Measurements from ENCODE around the gene RUFY3.

The RUFY3 gene

GRCh38 chr4:70705183-70706043 is 16.4 kb upstream of the RUFY3 start (continued):
- TF ChIP-seq, protein P1, sequence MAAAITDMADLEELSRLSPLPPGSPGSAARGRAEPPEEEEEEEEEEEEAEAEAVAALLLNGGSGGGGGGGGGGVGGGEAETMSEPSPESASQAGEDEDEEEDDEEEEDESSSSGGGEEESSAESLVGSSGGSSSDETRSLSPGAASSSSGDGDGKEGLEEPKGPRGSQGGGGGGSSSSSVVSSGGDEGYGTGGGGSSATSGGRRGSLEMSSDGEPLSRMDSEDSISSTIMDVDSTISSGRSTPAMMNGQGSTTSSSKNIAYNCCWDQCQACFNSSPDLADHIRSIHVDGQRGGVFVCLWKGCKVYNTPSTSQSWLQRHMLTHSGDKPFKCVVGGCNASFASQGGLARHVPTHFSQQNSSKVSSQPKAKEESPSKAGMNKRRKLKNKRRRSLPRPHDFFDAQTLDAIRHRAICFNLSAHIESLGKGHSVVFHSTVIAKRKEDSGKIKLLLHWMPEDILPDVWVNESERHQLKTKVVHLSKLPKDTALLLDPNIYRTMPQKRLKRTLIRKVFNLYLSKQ (tag by site-specific recombination; IDR thresholded peaks at IDR 0.05; ENCODE audit: borderline replicate concordance): no peak
- TF ChIP-seq ZNF112 (tag by site-specific recombination; IDR thresholded peaks at IDR 0.05) (no peak), TCF7L2 (IDR thresholded peaks at IDR 0.05; ENCODE audit: borderline replicate concordance, low read depth, low read length) (no peak), ZNF202 (tag by site-specific recombination; IDR thresholded peaks at IDR 0.05; ENCODE audit: borderline replicate concordance) (no peak), KLF7 (tag by site-specific recombination; IDR thresholded peaks at IDR 0.05; ENCODE audit: borderline replicate concordance) (peak; percentile 63; the same call in 1 of the 2 replicates), ZNF391 (tag by site-specific recombination; IDR thresholded peaks at IDR 0.05; ENCODE audit: borderline replicate concordance, low read depth) (no peak), ZNF580 (tag by site-specific recombination; IDR thresholded peaks at IDR 0.05) (no peak), SETDB1 (IDR thresholded peaks at IDR 0.05; ENCODE audit: insufficient read length, low read length) (no peak), ZNF157 (tag by site-specific recombination; IDR thresholded peaks at IDR 0.05) (no peak), ZNF791 (tag by site-specific recombination; IDR thresholded peaks at IDR 0.05) (no peak), ZNF19 (tag by site-specific recombination; IDR thresholded peaks at IDR 0.05; ENCODE audit: low read depth) (no peak), ZNF837 (tag by site-specific recombination; IDR thresholded peaks at IDR 0.05) (no peak), ZNF701 (tag by site-specific recombination; IDR thresholded peaks at IDR 0.05) (no peak), ZNF148 (tag by site-specific recombination; IDR thresholded peaks at IDR 0.05; ENCODE audit: borderline replicate concordance) (no peak), ZNF664 (tag by site-specific recombination; IDR thresholded peaks at IDR 0.05) (peak; percentile 95), ZNF785 (tag by site-specific recombination; IDR thresholded peaks at IDR 0.05) (no peak), ZNF214 (tag by site-specific recombination; IDR thresholded peaks at IDR 0.05; ENCODE audit: borderline replicate concordance) (no peak), ZNF221 (tag by site-specific recombination; IDR thresholded peaks at IDR 0.05; ENCODE audit: borderline replicate concordance) (no peak), ZNF768 (tag by site-specific recombination; IDR thresholded peaks at IDR 0.05) (no peak)
- TF ChIP-seq, protein P2, sequence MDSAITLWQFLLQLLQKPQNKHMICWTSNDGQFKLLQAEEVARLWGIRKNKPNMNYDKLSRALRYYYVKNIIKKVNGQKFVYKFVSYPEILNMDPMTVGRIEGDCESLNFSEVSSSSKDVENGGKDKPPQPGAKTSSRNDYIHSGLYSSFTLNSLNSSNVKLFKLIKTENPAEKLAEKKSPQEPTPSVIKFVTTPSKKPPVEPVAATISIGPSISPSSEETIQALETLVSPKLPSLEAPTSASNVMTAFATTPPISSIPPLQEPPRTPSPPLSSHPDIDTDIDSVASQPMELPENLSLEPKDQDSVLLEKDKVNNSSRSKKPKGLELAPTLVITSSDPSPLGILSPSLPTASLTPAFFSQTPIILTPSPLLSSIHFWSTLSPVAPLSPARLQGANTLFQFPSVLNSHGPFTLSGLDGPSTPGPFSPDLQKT (IDR thresholded peaks at IDR 0.05; ENCODE audit: borderline replicate concordance, low read depth, low read length): no peak
- TF ChIP-seq, protein P3, sequence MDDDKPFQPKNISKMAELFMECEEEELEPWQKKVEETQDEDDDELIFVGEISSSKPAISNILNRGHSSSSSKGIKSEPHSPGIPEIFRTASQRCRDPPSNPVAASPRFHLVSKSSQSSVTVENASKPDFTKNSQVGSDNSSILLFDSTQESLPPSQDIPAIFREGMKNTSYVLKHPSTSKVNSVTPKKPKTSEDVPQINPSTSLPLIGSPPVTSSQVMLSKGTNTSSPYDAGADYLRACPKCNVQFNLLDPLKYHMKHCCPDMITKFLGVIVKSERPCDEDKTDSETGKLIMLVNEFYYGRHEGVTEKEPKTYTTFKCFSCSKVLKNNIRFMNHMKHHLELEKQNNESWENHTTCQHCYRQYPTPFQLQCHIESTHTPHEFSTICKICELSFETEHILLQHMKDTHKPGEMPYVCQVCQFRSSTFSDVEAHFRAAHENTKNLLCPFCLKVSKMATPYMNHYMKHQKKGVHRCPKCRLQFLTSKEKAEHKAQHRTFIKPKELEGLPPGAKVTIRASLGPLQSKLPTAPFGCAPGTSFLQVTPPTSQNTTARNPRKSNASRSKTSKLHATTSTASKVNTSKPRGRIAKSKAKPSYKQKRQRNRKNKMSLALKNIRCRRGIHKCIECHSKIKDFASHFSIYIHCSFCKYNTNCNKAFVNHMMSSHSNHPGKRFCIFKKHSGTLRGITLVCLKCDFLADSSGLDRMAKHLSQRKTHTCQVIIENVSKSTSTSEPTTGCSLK (tag by site-specific recombination; IDR thresholded peaks at IDR 0.05): no peak
- TF ChIP-seq, protein P4, sequence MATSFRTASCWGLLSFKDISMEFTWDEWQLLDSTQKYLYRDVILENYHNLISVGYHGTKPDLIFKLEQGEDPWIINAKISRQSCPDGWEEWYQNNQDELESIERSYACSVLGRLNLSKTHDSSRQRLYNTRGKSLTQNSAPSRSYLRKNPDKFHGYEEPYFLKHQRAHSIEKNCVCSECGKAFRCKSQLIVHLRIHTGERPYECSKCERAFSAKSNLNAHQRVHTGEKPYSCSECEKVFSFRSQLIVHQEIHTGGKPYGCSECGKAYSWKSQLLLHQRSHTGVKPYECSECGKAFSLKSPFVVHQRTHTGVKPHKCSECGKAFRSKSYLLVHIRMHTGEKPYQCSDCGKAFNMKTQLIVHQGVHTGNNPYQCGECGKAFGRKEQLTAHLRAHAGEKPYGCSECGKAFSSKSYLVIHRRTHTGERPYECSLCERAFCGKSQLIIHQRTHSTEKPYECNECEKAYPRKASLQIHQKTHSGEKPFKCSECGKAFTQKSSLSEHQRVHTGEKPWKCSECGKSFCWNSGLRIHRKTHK (tag by site-specific recombination; IDR thresholded peaks at IDR 0.05): no peak
- TF ChIP-seq, protein P5, sequence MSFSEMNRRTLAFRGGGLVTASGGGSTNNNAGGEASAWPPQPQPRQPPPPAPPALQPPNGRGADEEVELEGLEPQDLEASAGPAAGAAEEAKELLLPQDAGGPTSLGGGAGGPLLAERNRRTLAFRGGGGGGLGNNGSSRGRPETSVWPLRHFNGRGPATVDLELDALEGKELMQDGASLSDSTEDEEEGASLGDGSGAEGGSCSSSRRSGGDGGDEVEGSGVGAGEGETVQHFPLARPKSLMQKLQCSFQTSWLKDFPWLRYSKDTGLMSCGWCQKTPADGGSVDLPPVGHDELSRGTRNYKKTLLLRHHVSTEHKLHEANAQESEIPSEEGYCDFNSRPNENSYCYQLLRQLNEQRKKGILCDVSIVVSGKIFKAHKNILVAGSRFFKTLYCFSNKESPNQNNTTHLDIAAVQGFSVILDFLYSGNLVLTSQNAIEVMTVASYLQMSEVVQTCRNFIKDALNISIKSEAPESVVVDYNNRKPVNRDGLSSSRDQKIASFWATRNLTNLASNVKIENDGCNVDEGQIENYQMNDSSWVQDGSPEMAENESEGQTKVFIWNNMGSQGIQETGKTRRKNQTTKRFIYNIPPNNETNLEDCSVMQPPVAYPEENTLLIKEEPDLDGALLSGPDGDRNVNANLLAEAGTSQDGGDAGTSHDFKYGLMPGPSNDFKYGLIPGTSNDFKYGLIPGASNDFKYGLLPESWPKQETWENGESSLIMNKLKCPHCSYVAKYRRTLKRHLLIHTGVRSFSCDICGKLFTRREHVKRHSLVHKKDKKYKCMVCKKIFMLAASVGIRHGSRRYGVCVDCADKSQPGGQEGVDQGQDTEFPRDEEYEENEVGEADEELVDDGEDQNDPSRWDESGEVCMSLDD (tag by site-specific recombination; IDR thresholded peaks at IDR 0.05): peak; percentile 57; the same call in 1 of the 2 replicates
- TF ChIP-seq, protein P6, sequence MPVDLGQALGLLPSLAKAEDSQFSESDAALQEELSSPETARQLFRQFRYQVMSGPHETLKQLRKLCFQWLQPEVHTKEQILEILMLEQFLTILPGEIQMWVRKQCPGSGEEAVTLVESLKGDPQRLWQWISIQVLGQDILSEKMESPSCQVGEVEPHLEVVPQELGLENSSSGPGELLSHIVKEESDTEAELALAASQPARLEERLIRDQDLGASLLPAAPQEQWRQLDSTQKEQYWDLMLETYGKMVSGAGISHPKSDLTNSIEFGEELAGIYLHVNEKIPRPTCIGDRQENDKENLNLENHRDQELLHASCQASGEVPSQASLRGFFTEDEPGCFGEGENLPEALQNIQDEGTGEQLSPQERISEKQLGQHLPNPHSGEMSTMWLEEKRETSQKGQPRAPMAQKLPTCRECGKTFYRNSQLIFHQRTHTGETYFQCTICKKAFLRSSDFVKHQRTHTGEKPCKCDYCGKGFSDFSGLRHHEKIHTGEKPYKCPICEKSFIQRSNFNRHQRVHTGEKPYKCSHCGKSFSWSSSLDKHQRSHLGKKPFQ (tag by site-specific recombination; IDR thresholded peaks at IDR 0.05): no peak
